Rectal smooth muscle tissue (tissue), 1 donor: ENCODE measurements around the gene GTPBP3.

Experiments
- H3K27ac ChIP-seq: one replicate; pipeline ENCODE4 v1.7.0; 2013; ENCODE audit warnings: low read depth, low read length, inconsistent platforms
- H3K27me3 ChIP-seq: one replicate; pipeline ENCODE4 v1.7.0; 2013; ENCODE audit warnings: low read length; ENCODE audit not compliant: control insufficient read depth, insufficient read depth
- H3K36me3 ChIP-seq: one replicate; pipeline ENCODE4 v1.7.0; 2013; ENCODE audit warnings: low read length; ENCODE audit not compliant: control insufficient read depth, insufficient read depth
- H3K4me1 ChIP-seq: one replicate; pipeline ENCODE4 v1.7.0; 2013; ENCODE audit warnings: low read length; ENCODE audit not compliant: control insufficient read depth, insufficient read depth
- H3K4me3 ChIP-seq: one replicate; pipeline ENCODE4 v1.7.0; 2013; ENCODE audit warnings: low read length
- H3K9ac ChIP-seq: one replicate; pipeline ENCODE4 v1.7.0; 2013; ENCODE audit warnings: low read length

Gene GTPBP3

GRCh38 chr19:17312189-17313113 lies 24.9 kb upstream of the GTPBP3 start:
- peaks cover 19% of the 10 kb centered on the region for H3K36me3 ChIP-seq
- H3K27ac ChIP-seq: no peak overlapping the region
- H3K27me3 ChIP-seq: no peaks in the 10 kb centered on the region
- no peak overlapping the region for H3K9ac ChIP-seq
- H3K4me3 ChIP-seq: no peak overlapping the region
- H3K4me1 ChIP-seq: peaks cover 6% of the 10 kb centered on the region

GRCh38 chr19:17314007-17314593 lies 23.3 kb upstream of the GTPBP3 start:
- H3K9ac ChIP-seq: no peak overlapping the region
- no peak overlapping the region for H3K4me3 ChIP-seq
- H3K4me1 ChIP-seq: peaks cover 6% of the 10 kb centered on the region
- no peak overlapping the region for H3K27ac ChIP-seq
- peaks cover 19% of the 10 kb centered on the region for H3K36me3 ChIP-seq
- no peaks in the 10 kb centered on the region for H3K27me3 ChIP-seq

- Histone ChIP-seq H3K4me3 (no peak overlapping the region), H3K27ac (no peak overlapping the region), H3K9ac (no peak overlapping the region), H3K36me3 (peaks cover 22% of the 10 kb centered on the region), H3K27me3 (no peaks in the 10 kb centered on the region), H3K4me1 (no peaks in the 10 kb centered on the region)
These were observed 18.4 kb upstream of the GTPBP3 start for GRCh38 chr19:17318966-17319365.

- Histone ChIP-seq H3K4me1 (no peaks in the 10 kb centered on the region), H3K36me3 (peaks cover 16% of the 10 kb centered on the region), H3K27me3 (no peaks in the 10 kb centered on the region), H3K27ac (no peak overlapping the region), H3K9ac (no peak overlapping the region), H3K4me3 (no peak overlapping the region)
These were observed 17.7 kb upstream of the GTPBP3 start for GRCh38 chr19:17319473-17320238.

GRCh38 chr19:17320435-17320834 lies 16.9 kb upstream of the GTPBP3 start:
- H3K4me3 ChIP-seq: no peak overlapping the region
- H3K27ac ChIP-seq: no peak overlapping the region
- no peak overlapping the region for H3K9ac ChIP-seq
- H3K36me3 ChIP-seq: peaks cover 13% of the 10 kb centered on the region
- H3K4me1 ChIP-seq: no peaks in the 10 kb centered on the region
- no peaks in the 10 kb centered on the region for H3K27me3 ChIP-seq

- no peaks in the 10 kb centered on the region for H3K27me3 ChIP-seq
- H3K4me3 ChIP-seq: no peak overlapping the region
- H3K36me3 ChIP-seq: peaks cover 13% of the 10 kb centered on the region
- no peak overlapping the region for H3K27ac ChIP-seq
- H3K9ac ChIP-seq: no peak overlapping the region
- H3K4me1 ChIP-seq: no peaks in the 10 kb centered on the region
These were observed 15.5 kb upstream of the GTPBP3 start for GRCh38 chr19:17321655-17322489.

- peaks cover 13% of the 10 kb centered on the region for H3K36me3 ChIP-seq
- no peaks in the 10 kb centered on the region for H3K4me1 ChIP-seq
- no peak overlapping the region for H3K27ac ChIP-seq
- no peak overlapping the region for H3K4me3 ChIP-seq
- no peak overlapping the region for H3K9ac ChIP-seq
- H3K27me3 ChIP-seq: no peaks in the 10 kb centered on the region
These were observed 14.5 kb upstream of the GTPBP3 start for GRCh38 chr19:17322854-17323253.

GRCh38 chr19:17323300-17323963 lies 13.9 kb upstream of the GTPBP3 start:
- H3K36me3 ChIP-seq: peaks cover 13% of the 10 kb centered on the region

GRCh38 chr19:17323964-17324332 lies 13.4 kb upstream of the GTPBP3 start:
- peaks cover 3% of the 10 kb centered on the region for H3K4me1 ChIP-seq
- H3K36me3 ChIP-seq: peaks cover 13% of the 10 kb centered on the region
- no peak overlapping the region for H3K9ac ChIP-seq
- H3K27ac ChIP-seq: no peak overlapping the region
- no peaks in the 10 kb centered on the region for H3K27me3 ChIP-seq
- no peak overlapping the region for H3K4me3 ChIP-seq

More at GRCh38 chr19:17323300-17323963, 13.9 kb upstream of the GTPBP3 start:
- Histone ChIP-seq H3K9ac (no peak overlapping the region), H3K27me3 (no peaks in the 10 kb centered on the region), H3K4me3 (no peak overlapping the region), H3K4me1 (peaks cover 3% of the 10 kb centered on the region), H3K27ac (no peak overlapping the region)

GRCh38 chr19:17324357-17325114 lies 12.8 kb upstream of the GTPBP3 start:
- no peak overlapping the region for H3K9ac ChIP-seq
- H3K27me3 ChIP-seq: peaks cover 6% of the 10 kb centered on the region
- no peak overlapping the region for H3K4me3 ChIP-seq
- peaks cover 10% of the 10 kb centered on the region for H3K36me3 ChIP-seq
- peaks cover 3% of the 10 kb centered on the region for H3K4me1 ChIP-seq
- no peak overlapping the region for H3K27ac ChIP-seq

GRCh38 chr19:17325133-17325532 lies 12.2 kb upstream of the GTPBP3 start:
- Histone ChIP-seq H3K4me3 (no peak overlapping the region), H3K4me1 (peaks cover 3% of the 10 kb centered on the region), H3K9ac (no peak overlapping the region), H3K27ac (no peak overlapping the region), H3K27me3 (peaks cover 10% of the 10 kb centered on the region), H3K36me3 (peaks cover 9% of the 10 kb centered on the region)
